HCT116 (cell line): Measurements from ENCODE around the gene MEAK7. TPM values are rescaled to one million over a fixed set of nuclear protein-coding genes. Genes with fewer than 3 reads are reported as not detected.

ENCODE experiments used
- ATAC-seq: fragments of 200-7000 bp; cut with Tn5 transposase; 2 replicates; pipeline ENCODE4 v1.9.1; 2020; ENCODE audit warnings: mild to moderate bottlenecking, moderate library complexity
- BruUV-seq: library from RNA; stranded (reverse); fragments of 400-500 nt; replicated peaks from 2 replicates; lab custom pipeline; 2021; lab: Mats Ljungman, UMichigan
- CTCF ChIA-PET: fragments of 300-600 bp; sonication (Branson Sonifier 250); formaldehyde crosslinking; loops from one replicate; lab custom pipeline; 2021; ENCODE audit warnings: antibody characterized with exemption; lab: Charles Lee
- POLR2A ChIA-PET: fragments of 300-600, 350-600 bp; sonication (Branson Sonifier 250); formaldehyde crosslinking; loops from one replicate; lab custom pipeline; 2021; ENCODE audit warnings: antibody characterized with exemption; lab: Charles Lee
- RAD21 ChIA-PET, 2 experiments: fragments of 300-600 bp; sonication (Branson Sonifier 250); formaldehyde crosslinking; loops; one replicate each; lab custom pipeline; 2023; ENCODE audit warnings: low total read pairs in 2 of 2; ENCODE audit not compliant: uncharacterized antibody in 2 of 2, unreplicated experiment in 2 of 2, low non-redundant PET in 1 of 2; lab: Charles Lee
- DNase-seq: peaks from one replicate; pipeline ENCODE4 v3.0.0-alpha.2; 2010; ENCODE audit warnings: low read depth, low spot score
- H2AFZ ChIP-seq: fragments of 200-600 bp; shearing (Covaris generic), sonication (generic); 2 replicates; pipeline ENCODE4 v1.6.1; 2017; ENCODE audit warnings: low read depth, mixed run types, mixed read lengths, antibody characterized with exemption, low read length; ENCODE audit not compliant: poor library complexity, severe bottlenecking
- H3K27ac ChIP-seq: 2 replicates; pipeline ENCODE4 v1.5.1; 2012; ENCODE audit warnings: low read depth, low read length
- H3K27me3 ChIP-seq: fragments of 200-600 bp; sonication (generic); 2 replicates; pipeline ENCODE4 v1.6.1; 2016; ENCODE audit warnings: mixed run types, low read length, mixed read lengths; ENCODE audit not compliant: insufficient read depth
- H3K36me3 ChIP-seq, 2 experiments: fragments of 200-500 bp in 1 of 2; fragments of 200-600 bp in 1 of 2; sonication (Bioruptor generic) in 1 of 2; sonication (generic) in 1 of 2; 2 replicates each; pipeline versions ENCODE4 v1.5.1 to v1.6.1; 2014 to 2016; ENCODE audit warnings: low read length in 2 of 2, inconsistent platforms in 1 of 2, mixed read lengths in 1 of 2, mixed run types in 1 of 2; ENCODE audit not compliant: insufficient read depth in 2 of 2, control insufficient read depth in 1 of 2
- H3K4me1 ChIP-seq, 2 experiments: fragments of 200-600 bp in 1 of 2; sonication (generic) in 1 of 2; 2 replicates each; pipeline versions ENCODE4 v1.5.1 to v1.6.1; 2012 to 2017; ENCODE audit warnings: low read length in 2 of 2, inconsistent platforms in 1 of 2, mild to moderate bottlenecking in 1 of 2, mixed read lengths in 1 of 2, mixed run types in 1 of 2, moderate library complexity in 1 of 2; ENCODE audit not compliant: insufficient read depth in 2 of 2, control insufficient read depth in 1 of 2
- H3K4me2 ChIP-seq: fragments of 200-600 bp; sonication (generic); 2 replicates; pipeline ENCODE4 v1.6.1; 2017; ENCODE audit warnings: mixed run types, low read length, mixed read lengths
- H3K4me3 ChIP-seq, 2 experiments: fragments of 200-600 bp in 1 of 2; sonication (generic) in 1 of 2; replicated peaks in 1 of 2; 2 replicates each; pipeline ENCODE4 v1.5.1; 2011 to 2016; ENCODE audit warnings: low read length in 2 of 2, control low read depth in 1 of 2, low read depth in 1 of 2, mild to moderate bottlenecking in 1 of 2, mixed read lengths in 1 of 2, mixed run types in 1 of 2
- H3K79me2 ChIP-seq: fragments of 200-600 bp; sonication (generic); 2 replicates; pipeline ENCODE4 v1.6.1; 2017; ENCODE audit warnings: mild to moderate bottlenecking, mixed run types, low read length, moderate library complexity, mixed read lengths; ENCODE audit not compliant: insufficient read depth
- H3K9ac ChIP-seq: fragments of 200-600 bp; sonication (generic); 2 replicates; pipeline ENCODE4 v1.6.1; 2016; ENCODE audit warnings: low read length, mixed read lengths
- H3K9me2 ChIP-seq: fragments of 200-600 bp; sonication (generic), shearing (Covaris generic); 2 replicates; pipeline ENCODE4 v1.6.1; 2017; ENCODE audit warnings: mixed run types, mild to moderate bottlenecking, moderate library complexity; ENCODE audit not compliant: insufficient read depth
- H3K9me3 ChIP-seq, 2 experiments: fragments of 200-500 bp in 1 of 2; fragments of 200-600 bp in 1 of 2; sonication (Bioruptor generic) in 1 of 2; sonication (generic) in 1 of 2; 2 replicates each; pipeline ENCODE4 v1.6.1; 2014 to 2017; ENCODE audit warnings: low read length in 2 of 2, mixed read lengths in 2 of 2, inconsistent platforms in 1 of 2, low read depth in 1 of 2, mild to moderate bottlenecking in 1 of 2, mixed run types in 1 of 2, moderate library complexity in 1 of 2; ENCODE audit not compliant: control insufficient read depth in 1 of 2, insufficient read depth in 1 of 2
- H4K20me1 ChIP-seq: fragments of 200-600 bp; sonication (generic), shearing (Covaris generic); 2 replicates; pipeline ENCODE4 v1.6.1; 2017; ENCODE audit warnings: mixed run types, mild to moderate bottlenecking, moderate library complexity; ENCODE audit not compliant: insufficient read depth
- CBX3 ChIP-seq: IDR thresholded peaks from 2 replicates; pipeline ENCODE4 v1.6.1; 2012; ENCODE audit warnings: low read depth
- CEBPB ChIP-seq: IDR thresholded peaks from 2 replicates; pipeline ENCODE4 v1.6.1; 2012; ENCODE audit warnings: low read depth
- CTCF ChIP-seq, 3 experiments: fragments of 200-600 bp in 1 of 3; sonication (generic) in 1 of 3; IDR thresholded peaks in 2 of 3; conservative IDR thresholded peaks in 1 of 3; 2 replicates each; pipeline ENCODE4 v1.5.1; 2012 to 2017; ENCODE audit warnings: low read depth in 2 of 3, low read length in 2 of 3, antibody characterized with exemption in 1 of 3, borderline replicate concordance in 1 of 3, control low read depth in 1 of 3, mild to moderate bottlenecking in 1 of 3, mixed read lengths in 1 of 3, mixed run types in 1 of 3, moderate library complexity in 1 of 3; ENCODE audit not compliant: insufficient read depth in 1 of 3
- ELF1 ChIP-seq: IDR thresholded peaks from 2 replicates; pipeline ENCODE4 v1.6.1; 2012; ENCODE audit warnings: low read depth, borderline replicate concordance
- POLR2A ChIP-seq: IDR thresholded peaks from 2 replicates; pipeline ENCODE4 v1.7.0; 2011; ENCODE audit warnings: borderline replicate concordance; ENCODE audit not compliant: insufficient read depth, insufficient read length; ENCODE audit errors: extremely low read depth
- ZNF274 ChIP-seq: fragments of 200-500 bp; sonication (Bioruptor generic); IDR thresholded peaks from 2 replicates; pipeline ENCODE4 v1.6.1; 2014; ENCODE audit warnings: mild to moderate bottlenecking, low read depth, low read length, inconsistent platforms
- intact Hi-C: fragments of 100-400 bp; cut with micrococcal nuclease; formaldehyde crosslinking; loops from 2 replicates; pipeline ENCODE4 v1.10.0; 2022
- total RNA-seq: library from RNA; stranded (reverse); gene quantifications from one replicate; pipeline ENCODE4 v1.2.1, GENCODE V29; 2021; ENCODE audit not compliant: unreplicated experiment
- TF ChIP-seq, protein P1 (sequence below): IDR thresholded peaks from 2 replicates; pipeline ENCODE4 v1.6.1; 2012

Gene MEAK7
- total RNA-seq, 1 experiment from 2014 or later: 32.2 TPM

GRCh38 chr16:84498859-84499620 lies 5.4 kb downstream of the MEAK7 start:
- peaks cover 50 to 57% of the 10 kb centered on the region in 2 experiments for H3K4me1 ChIP-seq
- no peaks in the 10 kb centered on the region for H4K20me1 ChIP-seq
- no TSS peak for BruUV-seq
- no peaks in the 10 kb centered on the region for H3K9me3 ChIP-seq
- peaks cover 25 to 42% of the 10 kb centered on the region in 2 experiments for H3K36me3 ChIP-seq
- peak overlapping the region in 1 of 2 experiments; percentile 29; a peak in 2 of 4 replicates for H3K4me3 ChIP-seq
- no peak overlapping the region for H2AFZ ChIP-seq
- H3K9me2 ChIP-seq: no peaks in the 10 kb centered on the region
- no peaks in the 10 kb centered on the region for H3K27me3 ChIP-seq
- peak overlapping the region; percentile 49 for H3K9ac ChIP-seq
- no peak overlapping the region for H3K27ac ChIP-seq
- ChIA-PET POLR2A (no interaction called here), RAD21 (no interaction called here), CTCF (interaction anchor here (1.0 kb wide), 1 partner anchor 12 kb away, joined by 3 read pairs; no protein-coding TSS in a partner anchor)
- TF ChIP-seq CBX3: no peak
- no peak for TF ChIP-seq CTCF (IDR thresholded peaks at IDR 0.05 in 2 of 3, conservative IDR thresholded peaks at IDR 0.05 in 1 of 3; ENCODE audit: borderline replicate concordance in 1 of 3, insufficient read depth in 1 of 3, low read depth in 2 of 3, low read length in 2 of 3)
- TF ChIP-seq ELF1: no peak
- no peak for TF ChIP-seq CEBPB
- TF ChIP-seq POLR2A: no peak
- TF ChIP-seq, protein P1, sequence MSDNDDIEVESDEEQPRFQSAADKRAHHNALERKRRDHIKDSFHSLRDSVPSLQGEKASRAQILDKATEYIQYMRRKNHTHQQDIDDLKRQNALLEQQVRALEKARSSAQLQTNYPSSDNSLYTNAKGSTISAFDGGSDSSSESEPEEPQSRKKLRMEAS: no peak
- no peak for TF ChIP-seq ZNF274
- H3K4me2 ChIP-seq: peak overlapping the region; percentile 95
- H3K79me2 ChIP-seq: peaks cover 32% of the 10 kb centered on the region
- DNase-seq (no peak), ATAC-seq (no peak)
- intact Hi-C loops: no loop called here
